Astrocyte of the hippocampus (primary cell): ENCODE data around the gene MADCAM1.

Experiments
- DNase-seq: peaks from one replicate; pipeline ENCODE4 v3.0.0; 2011; ENCODE audit warnings: low read depth, low spot score

MADCAM1 gene

GRCh38 chr19:488505-489417, 7.5 kb upstream of the MADCAM1 start:
- DNase-seq = peak; percentile 99

DNA sequence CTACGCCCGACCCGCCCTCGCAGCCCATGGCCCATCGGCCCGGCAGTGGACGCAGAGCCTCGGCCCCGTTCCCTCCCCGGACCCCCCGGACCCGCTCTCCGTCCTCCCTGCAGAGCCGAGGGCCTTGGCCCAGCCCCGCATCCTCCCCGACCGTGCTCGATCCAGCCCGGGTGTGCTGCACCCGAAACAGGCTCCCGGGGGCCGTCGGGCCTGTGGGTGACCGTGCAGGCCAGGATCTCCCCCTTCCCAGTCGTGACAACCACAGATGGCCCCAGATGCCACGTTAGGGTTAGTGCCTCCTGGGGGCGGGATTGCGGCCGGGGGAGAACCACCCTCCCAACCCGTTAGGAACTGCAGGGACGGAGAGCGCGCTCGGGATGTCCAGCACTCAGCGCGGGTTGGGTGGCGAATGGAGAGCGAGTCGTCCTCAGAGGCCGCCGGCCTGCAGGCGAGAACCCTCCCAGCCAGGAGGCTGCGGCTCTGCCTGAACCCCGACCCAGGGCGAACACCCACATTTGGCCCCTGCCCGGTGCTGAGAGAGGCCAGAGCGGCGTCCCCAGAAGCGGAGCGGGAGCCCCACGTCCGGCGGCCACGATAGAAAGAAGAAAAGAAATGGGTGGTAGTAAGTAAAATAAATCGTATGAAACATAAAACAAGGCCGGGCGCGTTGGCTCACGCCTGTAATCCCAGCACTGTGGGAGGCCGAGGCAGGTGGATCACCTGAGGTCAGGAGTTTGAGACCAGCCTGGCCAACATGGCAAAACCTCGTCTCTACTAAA, 6.7 kb upstream of the MADCAM1 start:
- DNase-seq = peak; percentile 55

- DNase-seq = no peak
Observed at GRCh38 chr19:491146-491741, 5.0 kb upstream of the MADCAM1 start.

- no peak for DNase-seq
Observed at GRCh38 chr19:492091-492531, 4.2 kb upstream of the MADCAM1 start.

DNA sequence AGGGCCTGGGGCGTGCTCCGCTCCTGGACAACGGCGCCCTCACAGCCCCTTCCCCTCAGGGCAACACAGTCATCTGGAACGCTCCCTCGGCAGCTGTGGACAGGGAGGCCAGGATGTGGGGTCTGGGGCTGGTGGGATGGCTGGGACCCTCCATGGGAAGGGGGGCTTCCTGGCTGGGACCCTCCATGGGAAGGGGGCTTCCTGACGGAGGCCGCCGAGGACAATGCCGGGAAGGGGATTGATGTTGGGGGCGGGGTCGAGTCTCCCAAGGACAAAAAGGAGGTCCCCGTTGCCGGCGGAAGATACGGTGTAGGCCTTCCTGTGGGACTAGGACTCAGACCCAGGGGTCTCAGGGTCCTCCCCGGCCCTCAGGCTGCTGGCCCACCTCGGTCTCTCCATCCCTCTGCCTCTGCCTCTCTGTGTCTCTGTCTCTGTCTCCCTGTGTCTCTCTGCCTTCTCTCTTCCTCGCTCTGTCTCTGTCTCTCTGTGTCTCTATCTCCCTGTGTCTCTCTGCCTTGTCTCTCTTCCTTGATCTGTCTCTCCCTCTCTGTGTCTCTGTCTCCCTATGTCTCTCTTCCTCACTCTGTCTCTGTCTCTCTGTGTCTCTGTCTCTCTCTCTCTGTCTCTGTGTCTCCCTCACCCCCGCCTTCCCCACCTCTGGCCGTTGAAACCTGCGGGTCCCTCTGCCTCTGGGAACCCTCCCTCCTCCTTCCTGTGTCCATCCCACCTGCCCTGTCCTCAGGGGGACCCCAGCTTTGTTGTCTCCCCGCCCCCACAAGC, 2.7 kb upstream of the MADCAM1 start:
- DNase-seq = no peak

DNA sequence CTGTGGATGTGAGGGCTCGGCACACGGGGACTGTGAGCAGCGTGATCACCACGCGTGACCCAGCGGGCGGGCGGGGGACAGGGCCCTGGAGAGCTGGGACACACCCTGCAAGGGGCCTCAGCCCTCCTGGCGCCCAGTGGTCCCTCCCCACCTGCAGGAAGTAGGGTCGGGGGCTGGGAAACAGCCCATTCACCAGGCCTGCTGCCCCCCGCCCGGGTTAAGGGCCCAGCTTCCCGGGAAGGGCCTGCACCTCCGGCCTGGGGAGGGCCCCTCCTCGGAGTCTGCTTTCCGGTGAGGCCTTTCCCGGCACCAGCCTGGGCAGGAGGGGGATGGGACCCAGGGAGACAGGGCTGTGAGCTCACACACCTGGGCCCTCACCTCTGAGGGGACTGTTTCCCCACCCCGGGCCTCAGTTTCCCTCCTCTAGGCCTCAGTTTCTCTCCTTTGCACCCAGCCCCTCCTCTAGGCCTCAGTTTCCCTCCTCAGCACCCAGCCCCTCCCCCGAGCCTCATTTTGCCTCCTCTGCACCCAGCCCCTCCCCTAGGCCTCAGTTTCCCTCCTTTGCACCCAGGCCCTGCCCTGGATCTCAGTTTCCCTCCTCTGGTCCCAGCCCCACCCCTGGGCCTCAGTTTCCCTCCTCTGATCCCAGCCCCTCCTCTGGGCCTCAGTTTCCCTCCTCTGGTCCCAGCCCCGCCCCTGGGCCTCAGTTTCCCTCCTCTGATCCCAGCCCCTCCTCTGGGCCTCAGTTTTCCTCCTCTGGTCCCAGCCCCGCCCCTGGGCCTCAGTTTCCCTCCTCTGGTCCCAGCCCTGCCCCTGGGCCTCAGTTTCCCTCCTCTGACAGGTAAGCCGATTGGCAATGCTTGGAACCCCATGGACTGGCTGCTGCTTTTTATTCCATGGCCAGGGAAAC, 1.9 kb upstream of the MADCAM1 start:
- DNase-seq = no peak

GRCh38 chr19:495081-495401, 1.2 kb upstream of the MADCAM1 start:
- no peak for DNase-seq

DNA sequence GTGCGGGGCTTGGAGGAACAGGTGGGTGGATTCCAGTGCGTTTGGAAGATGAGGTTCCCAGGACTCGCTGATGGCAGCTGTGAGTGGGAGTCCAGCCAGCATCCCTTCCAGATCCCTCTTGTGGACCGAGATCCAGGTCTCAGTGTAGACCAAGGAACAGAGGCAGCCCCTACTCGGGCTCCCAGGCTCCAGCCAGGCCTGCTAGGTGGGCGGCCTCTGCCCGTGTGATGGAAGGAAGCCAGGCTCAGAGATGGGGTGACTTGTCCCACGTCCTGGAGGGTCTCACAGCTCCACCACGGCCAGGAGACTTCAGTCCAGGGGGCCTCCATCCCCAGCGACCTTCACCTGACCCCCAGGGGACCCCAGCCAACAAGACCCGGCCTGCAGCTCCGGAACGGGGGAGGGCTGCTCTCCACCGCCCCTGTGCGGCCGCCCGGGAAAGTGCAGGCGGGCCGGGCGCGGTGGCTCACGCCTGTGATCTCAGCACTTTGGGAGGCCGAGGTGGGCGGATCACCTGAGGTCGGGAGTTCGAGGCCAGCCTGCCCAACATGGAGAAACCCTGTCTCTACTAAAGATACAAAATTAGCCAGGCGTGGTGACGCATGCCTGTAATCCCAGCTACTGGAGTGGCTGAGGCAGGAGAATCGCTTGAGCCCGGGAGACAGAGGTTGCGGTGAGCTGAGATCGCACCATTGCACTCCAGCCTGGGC, 729 bp upstream of the MADCAM1 start:
- peak; percentile 58 for DNase-seq

- no peak for DNase-seq
Observed at GRCh38 chr19:496986-497385, 700 bp downstream of the MADCAM1 start.

DNA sequence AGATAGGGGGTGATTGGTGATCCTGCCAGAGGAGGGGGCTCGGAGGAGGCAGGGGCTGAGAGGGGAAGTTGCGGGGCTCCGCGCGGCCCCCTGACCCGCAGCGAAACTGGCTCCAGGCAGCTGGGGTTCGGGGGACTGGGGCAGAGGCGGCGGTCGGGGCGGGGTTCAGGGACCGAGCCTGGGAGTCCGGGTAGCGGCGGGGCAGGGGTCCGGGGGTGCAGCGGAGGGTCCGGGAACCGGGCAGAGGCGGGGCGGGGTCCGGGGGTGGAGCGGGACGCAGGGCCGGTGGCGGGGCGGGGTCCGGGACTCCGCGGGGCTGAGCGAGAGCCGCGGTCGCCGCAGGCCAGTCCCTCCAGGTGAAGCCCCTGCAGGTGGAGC, 1.2 kb downstream of the MADCAM1 start:
- no peak for DNase-seq

GRCh38 chr19:497869-498510, 1.7 kb downstream of the MADCAM1 start:
- DNase-seq = no peak

- DNase-seq = no peak
Observed at GRCh38 chr19:498511-498891, 2.2 kb downstream of the MADCAM1 start.

DNA sequence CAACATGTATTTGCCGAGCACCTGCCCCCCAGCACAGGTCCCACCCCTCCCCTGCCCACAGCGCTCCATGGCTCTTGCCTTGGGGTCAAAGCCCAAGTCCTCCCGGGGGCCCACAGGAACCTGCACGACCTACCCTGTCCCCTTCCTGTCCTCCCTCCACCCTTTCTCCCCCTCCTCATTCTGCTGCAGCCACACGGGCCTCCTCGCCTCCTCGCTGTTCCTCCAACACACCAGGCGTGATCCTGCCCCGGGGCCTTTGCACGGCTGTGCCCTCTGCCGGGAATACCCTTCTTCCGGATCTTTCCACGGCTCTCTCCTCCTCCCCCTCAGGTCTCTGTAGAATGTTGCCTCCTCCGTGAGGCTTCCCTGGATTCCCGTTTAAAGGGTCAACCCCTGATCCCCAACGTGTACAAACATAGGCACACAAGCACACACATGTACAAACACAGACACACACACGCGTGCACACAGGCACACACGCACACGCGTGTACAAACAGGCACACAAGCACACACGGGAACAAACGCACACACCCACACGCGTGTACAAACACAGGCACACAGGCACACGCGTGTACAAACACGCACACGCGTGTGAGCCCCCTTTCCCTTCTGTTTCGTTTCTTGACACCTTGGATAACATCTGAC, 2.8 kb downstream of the MADCAM1 start:
- no peak for DNase-seq

DNA sequence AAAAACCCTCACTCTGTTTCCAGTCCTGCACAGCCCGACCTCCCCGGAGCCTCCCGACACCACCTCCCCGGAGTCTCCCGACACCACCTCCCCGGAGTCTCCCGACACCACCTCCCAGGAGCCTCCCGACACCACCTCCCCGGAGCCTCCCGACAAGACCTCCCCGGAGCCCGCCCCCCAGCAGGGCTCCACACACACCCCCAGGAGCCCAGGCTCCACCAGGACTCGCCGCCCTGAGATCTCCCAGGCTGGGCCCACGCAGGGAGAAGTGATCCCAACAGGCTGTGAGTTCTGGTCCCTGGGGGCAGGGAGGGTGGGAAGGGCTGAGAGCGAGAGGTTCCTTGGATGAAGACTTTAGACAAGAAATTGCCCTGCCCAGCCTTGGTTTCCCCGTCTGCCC, 5.4 kb downstream of the MADCAM1 start:
- no peak for DNase-seq

DNA sequence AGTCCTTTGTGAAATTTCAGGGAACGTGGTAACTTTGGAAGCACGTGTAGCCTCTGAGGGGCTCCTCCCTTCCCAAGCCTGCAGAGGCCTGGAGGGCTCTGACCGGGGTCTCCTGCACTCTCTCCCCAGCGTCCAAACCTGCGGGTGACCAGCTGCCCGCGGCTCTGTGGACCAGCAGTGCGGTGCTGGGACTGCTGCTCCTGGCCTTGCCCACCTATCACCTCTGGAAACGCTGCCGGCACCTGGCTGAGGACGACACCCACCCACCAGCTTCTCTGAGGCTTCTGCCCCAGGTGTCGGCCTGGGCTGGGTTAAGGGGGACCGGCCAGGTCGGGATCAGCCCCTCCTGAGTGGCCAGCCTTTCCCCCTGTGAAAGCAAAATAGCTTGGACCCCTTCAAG, 8.3 kb downstream of the MADCAM1 start:
- DNase-seq = no peak

GRCh38 chr19:506404-507285, 10.4 kb downstream of the MADCAM1 start:
- peak; percentile 96 for DNase-seq

- peak; percentile 100 for DNase-seq
Observed at GRCh38 chr19:507286-508203, 11.3 kb downstream of the MADCAM1 start, which contains the start of gene TPGS1. Gene TPGS1 (plus strand): TSS chr19:507497. CDS start chr19:507507, 10 bp downstream.
